Heart right ventricle (tissue), 16 donors: ENCODE data around the gene GASK1A. TPM values are rescaled to one million over a fixed set of nuclear protein-coding genes. Genes with fewer than 3 reads are reported as not detected.
"Not testable (repeated sequence)": the region's sequence is repeated elsewhere in the genome, so short reads cannot be mapped to it uniquely, and the experiment has no call there.

Experiments used
- ATAC-seq, 8 donors: fragments of 200-7000 bp; cut with Tn5 transposase; one replicate each; pipeline ENCODE4 v1.9.1; 2020; ENCODE audit warnings: mild to moderate bottlenecking in 8 of 8, moderate library complexity in 8 of 8, moderate number of reproducible peaks in 1 of 8
- DNase-seq, 2 donors: peaks; one replicate each; pipeline ENCODE4 v3.0.0-alpha.2; 2020
- H3K27ac ChIP-seq, 10 donors: fragments of 200-600 bp; sonication (generic) in 2 of 10; one replicate each; pipeline versions ENCODE4 v1.5.0 to v1.8.0; 2020 to 2022; ENCODE audit warnings: mild to moderate bottlenecking in 3 of 10
- H3K27me3 ChIP-seq, 7 donors: fragments of 200-600 bp; one replicate each; pipeline ENCODE4 v1.8.0; 2021 to 2022; ENCODE audit warnings: mild to moderate bottlenecking in 2 of 7
- H3K36me3 ChIP-seq, 9 donors: fragments of 200-600 bp; sonication (generic) in 1 of 9; one replicate each; pipeline versions ENCODE4 v1.5.0 to v1.8.0; 2020 to 2022; ENCODE audit warnings: mild to moderate bottlenecking in 2 of 9
- H3K4me1 ChIP-seq, 9 donors: fragments of 200-600 bp; sonication (generic) in 1 of 9; one replicate each; pipeline versions ENCODE4 v1.5.0 to v1.8.0; 2020 to 2022; ENCODE audit warnings: mild to moderate bottlenecking in 4 of 9
- H3K4me3 ChIP-seq, 10 donors: fragments of 200-600 bp; sonication (generic) in 2 of 10; one replicate each; pipeline versions ENCODE4 v1.5.0 to v1.8.0; 2020 to 2022; ENCODE audit warnings: mild to moderate bottlenecking in 7 of 10, moderate library complexity in 2 of 10
- H3K9me3 ChIP-seq, 11 donors: fragments of 200-600 bp in 10 of 11; sonication (generic) in 2 of 11; one replicate each; pipeline versions ENCODE4 v1.5.0 to v1.8.0; 2013 to 2022; ENCODE audit warnings: mild to moderate bottlenecking in 2 of 11, control low read depth in 1 of 11, moderate library complexity in 1 of 11
- CTCF ChIP-seq, 9 donors: fragments of 200-600 bp; sonication (generic) in 2 of 9; IDR thresholded peaks; one replicate each; pipeline versions ENCODE4 v1.5.0 to v1.8.0; 2021 to 2022; ENCODE audit warnings: antibody characterized with exemption in 9 of 9, mild to moderate bottlenecking in 5 of 9, moderate library complexity in 1 of 9
- WGBS, 2 donors: extraction: QIAGEN DNeasy Blood & Tissue Kit; methylation state at CpG; one replicate each; pipeline ENCODE4 v1.1.7; 2013; ENCODE audit warnings: inconsistent platforms in 1 of 2; 5-methylcytosine and 5-hydroxymethylcytosine counted together
- intact Hi-C, 10 donors: fragments of 100-400 bp; cut with DNase I; formaldehyde crosslinking; loops; one replicate each; pipeline versions ENCODE4 v1.11.1 to v1.14.2; 2022
- polyA plus RNA-seq, 2 donors: library from polyadenylated mRNA; stranded (reverse); fragments of 200-250 nt; gene quantifications; one replicate each; pipeline ENCODE4 v1.2.3, GENCODE V29; 2013
- total RNA-seq, 10 donors: library from RNA; stranded (reverse); fragmentation: NEBNext Ultra II Directional in 3 of 10; extraction: Animal tissue kit (Norgen Biotek cat#: 25700) in 3 of 10; gene quantifications; one replicate each; pipeline versions ENCODE4 v1.2.1 to v1.2.4, GENCODE V29; 2021 to 2023
- donor health status: Arrhythmogenic right ventricular cardiomyopathy.
- donor health status: ischemic (EF 13 %, LVEDD 7.1; RV severe dilation, severe dysfunction).
- donor health status: healthy with polysubstance abuse.
- donor health status: DM: no; HTN: yes; CAD: no.
- donor health status: DM: no; HTN: no; CAD: no.
- donor health status: ischemic (EF 25% LVEDD 6.9; RV normal size, moderate dysfunction).
- donor health status: ischemic (EF 25% LVEDD 5.7; RV mildly dilated, moderate dysfunction).
- donor health status: healthy.
- donor health status: DM: yes; HTN: yes; CAD: no.
- donor health status: Ischemic cardiomyopathy.
- donor health status: ischemic (EF 35%, LVEDD 5.7; RV mildly dilated, moderate dysfunction).
- donor health status: nonischemic (EF 11% LVEDD 7.7; RV severe dilation, severe dysfunction).
- donor health status: DM: yes; HTN: yes; CAD: no.
- donor health status: PGD.
- donor health status: ischemic (EF 29% LVEDD 5.4; RV normal size, mild dysfunction).
- donor health status: nonischemic (EF 23%, LVEDD 6.1; RV moderate dilation, normal function).

GASK1A gene
- total and polyA plus RNA-seq, 12 donors, result 0.28 to 1.5 (median 0.58) TPM

- Histone ChIP-seq H3K36me3 (no peaks in the 10 kb centered on the region), H3K27me3 (no peaks in the 10 kb centered on the region), H3K4me1 (no peaks in the 10 kb centered on the region), H3K9me3 (no peaks in the 10 kb centered on the region), H3K4me3 (no peak overlapping the region), H3K27ac (no peak overlapping the region)
- intact Hi-C loops, result loop anchor here in 8 of 10 donors (2.0 to 10.0 kb wide), 5 partner anchors 189 to 1232 kb away; no protein-coding TSS in a partner anchor
- WGBS, 2 donors, result 73 to 97% methylated on average over 2 of the region's 2 CpGs
- DNase-seq (no peak), ATAC-seq (no peak)
- TF ChIP-seq CTCF (IDR thresholded peaks at IDR 0.05), result no peak
These were observed 15.8 kb upstream of the GASK1A start for GRCh38 chr3:42963269-42963668.

- intact Hi-C loops, result loop anchor here in 8 of 10 donors (2.0 to 10.0 kb wide), 5 partner anchors 188 to 1231 kb away; no protein-coding TSS in a partner anchor
- no peak overlapping the region for H3K4me3 ChIP-seq
- no peak overlapping the region for H3K27ac ChIP-seq
- peaks cover 0 to 3% (median 0%) of the 10 kb centered on the region in 7 donors for H3K27me3 ChIP-seq
- ATAC-seq (no peak), DNase-seq (no peak)
- TF ChIP-seq CTCF (IDR thresholded peaks at IDR 0.05), result no peak
- 87 to 96% methylated on average over 4 of the region's 4 CpGs for WGBS, 2 donors
- no peaks in the 10 kb centered on the region for H3K4me1 ChIP-seq
- H3K9me3 ChIP-seq, result no peaks in the 10 kb centered on the region
- no peaks in the 10 kb centered on the region for H3K36me3 ChIP-seq
These were observed 14.8 kb upstream of the GASK1A start for GRCh38 chr3:42964266-42964665.

DNA sequence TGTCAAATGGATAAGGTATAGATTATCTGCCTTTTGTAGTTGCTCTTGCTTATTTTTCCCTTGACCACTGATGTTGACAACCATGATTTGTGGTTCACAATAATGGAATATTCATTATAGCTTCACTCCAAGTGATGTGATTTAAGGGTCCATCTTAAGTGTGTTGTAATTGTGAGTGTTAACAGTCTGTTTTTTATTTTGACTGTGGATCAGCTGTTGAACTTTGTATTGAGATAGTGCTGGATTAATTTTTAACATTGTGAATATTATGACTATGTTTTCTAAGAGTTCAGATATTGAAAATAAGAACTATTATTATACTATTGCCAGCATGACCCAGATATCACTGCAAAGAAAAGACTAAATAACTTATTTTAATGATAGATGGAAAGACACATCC lies 8.6 kb upstream of the GASK1A start:
- Histone ChIP-seq H3K36me3 (no peaks in the 10 kb centered on the region), H3K27me3 (peaks cover 0 to 3% (median 0%) of the 10 kb centered on the region in 7 donors), H3K27ac (no peak overlapping the region), H3K4me3 (no peak overlapping the region), H3K9me3 (peaks cover 0 to 22% (median 7%) of the 10 kb centered on the region in 11 donors), H3K4me1 (no peaks in the 10 kb centered on the region)
- DNase-seq (no peak), ATAC-seq (no peak)
- no peak for TF ChIP-seq CTCF (IDR thresholded peaks at IDR 0.05)
- intact Hi-C loops, result loop anchor here in 1 of 10 donors (10.0 kb wide), 1 partner anchor 544 kb away; no protein-coding TSS in a partner anchor

DNA sequence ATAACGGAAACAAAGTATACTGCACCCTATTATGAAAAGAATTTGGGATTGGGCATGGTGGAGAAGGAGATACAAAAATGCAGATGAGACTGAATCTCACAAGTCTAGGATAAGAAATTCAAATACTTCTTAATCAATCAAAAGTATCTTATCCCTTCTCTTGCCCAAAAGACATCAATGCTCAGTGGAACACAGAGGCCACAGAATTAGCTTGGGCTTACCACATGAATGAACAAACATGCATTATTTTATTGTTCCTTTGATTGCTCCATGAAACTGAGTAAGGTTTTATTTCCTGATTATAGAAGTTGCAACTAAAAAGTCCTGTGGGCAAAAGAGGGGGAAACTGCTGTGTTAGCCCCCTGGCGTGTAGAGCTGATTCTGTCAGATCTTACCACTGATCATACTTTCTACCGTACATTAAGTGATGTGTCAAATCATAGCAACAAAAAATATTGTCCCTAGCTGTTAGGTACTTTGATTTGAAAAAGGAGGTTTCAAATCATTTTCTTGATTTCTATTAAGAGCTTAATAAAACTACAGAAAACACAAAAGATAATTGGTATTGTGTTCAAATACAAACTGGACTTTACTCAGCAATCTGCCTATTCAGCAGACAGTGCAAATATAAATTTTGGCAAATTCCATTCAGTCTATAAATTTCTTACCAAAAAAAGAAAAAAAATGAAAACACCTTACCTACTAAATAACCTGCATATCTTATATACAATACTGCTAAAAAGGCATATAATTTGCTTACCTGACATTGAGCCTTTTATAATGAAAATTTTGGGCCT lies 7.9 kb upstream of the GASK1A start:
- TF ChIP-seq CTCF (IDR thresholded peaks at IDR 0.05), result no peak
- Histone ChIP-seq H3K27ac (no peak overlapping the region), H3K36me3 (no peaks in the 10 kb centered on the region), H3K4me1 (no peaks in the 10 kb centered on the region), H3K27me3 (peaks cover 0 to 3% (median 0%) of the 10 kb centered on the region in 7 donors), H3K4me3 (no peak overlapping the region), H3K9me3 (peaks cover 0 to 22% (median 7%) of the 10 kb centered on the region in 11 donors)
- intact Hi-C loops, result loop anchor here in 1 of 10 donors (10.0 kb wide), 1 partner anchor 544 kb away; no protein-coding TSS in a partner anchor
- no peak for DNase-seq
- no peak for ATAC-seq
- 73 to 93% methylated on average over 3 of the region's 3 CpGs for WGBS, 2 donors

DNA sequence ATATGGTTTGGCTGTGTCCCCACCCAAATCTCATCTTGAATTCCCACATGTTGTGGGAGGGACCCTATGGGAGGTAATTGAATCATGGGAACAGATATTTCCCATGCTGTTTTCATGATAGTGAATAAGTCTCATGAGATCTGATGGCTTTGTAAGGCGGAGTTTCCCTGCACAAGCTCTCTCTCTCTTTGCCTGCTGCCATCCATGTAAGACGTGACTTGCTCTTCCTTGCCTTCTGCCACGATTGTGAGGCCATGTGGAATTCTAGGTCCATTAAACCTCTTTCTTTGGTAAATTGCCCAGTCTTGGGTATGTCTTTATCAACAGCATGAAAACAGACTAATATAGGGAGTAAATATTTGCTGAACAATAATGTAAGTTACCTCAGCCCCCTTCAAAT lies 4.2 kb upstream of the GASK1A start:
- WGBS, 2 donors, result 77 to 91% methylated on average over 3 of the region's 3 CpGs
- Histone ChIP-seq H3K4me1 (peaks cover 3 to 14% (median 8%) of the 10 kb centered on the region in 9 donors), H3K9me3 (peaks cover 0 to 28% (median 7%) of the 10 kb centered on the region in 11 donors), H3K27me3 (peaks cover 0 to 17% (median 14%) of the 10 kb centered on the region in 7 donors)
- not testable (repeated sequence) for ATAC-seq, H3K4me3 ChIP-seq, H3K27ac ChIP-seq, H3K36me3 ChIP-seq, DNase-seq
- intact Hi-C loops, result loop anchor here in 1 of 10 donors (10.0 kb wide), 1 partner anchor 540 kb away; no protein-coding TSS in a partner anchor
